OCI-LY7 (cell line): ENCODE measurements around the gene ZCCHC2. TPM values are rescaled to one million over a fixed set of nuclear protein-coding genes. Genes with fewer than 3 reads are reported as not detected.

Source experiments
- BruUV-seq: library from RNA; stranded (reverse); fragments of 400-500 nt; replicated peaks from 2 replicates; lab custom pipeline; 2021; lab: Mats Ljungman, UMichigan
- CTCF ChIA-PET: fragments of 300-600 bp; sonication (Branson Sonifier 250); formaldehyde crosslinking; loops from one replicate; lab custom pipeline; 2022; ENCODE audit warnings: antibody characterized with exemption; ENCODE audit not compliant: unreplicated experiment; lab: Charles Lee
- POLR2A ChIA-PET: fragments of 300-600 bp; sonication (Branson Sonifier 250); formaldehyde crosslinking; loops from one replicate; lab custom pipeline; 2022; ENCODE audit warnings: antibody characterized with exemption; lab: Charles Lee
- DNase-seq: peaks from one replicate; pipeline ENCODE4 v3.0.0-alpha.2; 2015; ENCODE audit warnings: low spot score
- H2AFZ ChIP-seq: fragments of 200-600 bp; sonication (generic), shearing (Covaris generic); 2 replicates; pipeline ENCODE4 v1.6.1; 2014; ENCODE audit warnings: mild to moderate bottlenecking, antibody characterized with exemption, low read length, moderate library complexity
- H3K27ac ChIP-seq: fragments of 200-600 bp; sonication (generic); 2 replicates; pipeline ENCODE4 v1.5.1; 2014; ENCODE audit warnings: mixed run types, low read depth, mild to moderate bottlenecking, moderate library complexity, low read length, inconsistent platforms; ENCODE audit not compliant: poor library complexity, severe bottlenecking
- H3K36me3 ChIP-seq: fragments of 200-600 bp; sonication (generic); 2 replicates; pipeline ENCODE4 v1.6.1; 2014; ENCODE audit warnings: mild to moderate bottlenecking, antibody characterized with exemption, low read length, moderate library complexity, mixed read lengths; ENCODE audit not compliant: insufficient read depth
- H3K4me1 ChIP-seq: fragments of 200-600 bp; sonication (generic); 2 replicates; pipeline ENCODE4 v1.5.1; 2014; ENCODE audit warnings: mild to moderate bottlenecking, low read length; ENCODE audit not compliant: insufficient read depth, poor library complexity, severe bottlenecking
- H3K4me2 ChIP-seq: fragments of 200-600 bp; sonication (generic); 2 replicates; pipeline ENCODE4 v1.6.1; 2014; ENCODE audit warnings: mild to moderate bottlenecking, low read length
- H3K4me3 ChIP-seq: fragments of 200-600 bp; sonication (generic); 2 replicates; pipeline ENCODE4 v1.5.1; 2014; ENCODE audit warnings: mild to moderate bottlenecking, low read depth, low read length; ENCODE audit not compliant: poor library complexity, severe bottlenecking
- H3K79me2 ChIP-seq: fragments of 200-600 bp; sonication (generic); 2 replicates; pipeline ENCODE4 v1.6.1; 2016; ENCODE audit warnings: low read depth, mild to moderate bottlenecking, low read length, moderate library complexity, mixed read lengths; ENCODE audit not compliant: insufficient read depth
- H3K9me2 ChIP-seq: fragments of 200-600 bp; sonication (generic); 2 replicates; pipeline ENCODE4 v1.6.1; 2016; ENCODE audit warnings: mild to moderate bottlenecking, low read length, mixed read lengths; ENCODE audit not compliant: insufficient read depth
- H3K9me3 ChIP-seq: fragments of 200-600 bp; sonication (generic); 2 replicates; pipeline ENCODE4 v1.6.1; 2014; ENCODE audit warnings: mild to moderate bottlenecking, mixed run types, low read length, mixed read lengths
- H4K20me1 ChIP-seq: fragments of 200-600 bp; sonication (generic); 2 replicates; pipeline ENCODE4 v1.6.1; 2014; ENCODE audit warnings: mild to moderate bottlenecking, antibody characterized with exemption, low read length, moderate library complexity, mixed read lengths; ENCODE audit not compliant: insufficient read depth
- CTCF ChIP-seq: fragments of 200-600 bp; sonication (generic); conservative IDR thresholded peaks from 2 replicates; pipeline ENCODE4 v1.5.1; 2014; ENCODE audit warnings: mild to moderate bottlenecking, antibody characterized with exemption, low read length, moderate library complexity, mixed read lengths
- EZH2phosphoT487 ChIP-seq: fragments of 200-600 bp; sonication (generic); IDR thresholded peaks from 2 replicates; pipeline ENCODE4 v1.6.1; 2018; ENCODE audit warnings: low read depth, borderline replicate concordance, mild to moderate bottlenecking, mixed run types, antibody characterized with exemption, low read length, moderate library complexity, mixed read lengths
- intact Hi-C: fragments of 100-400 bp; cut with micrococcal nuclease; formaldehyde crosslinking; loops from one replicate; pipeline ENCODE4 v1.10.0; 2022; ENCODE audit not compliant: unreplicated experiment
- total RNA-seq, 2 experiments: library from RNA; depleted of rRNA in 1 of 2; stranded (reverse); fragments of >200 nt in 1 of 2; shearing (Covaris generic) in 1 of 2; gene quantifications; 2 replicates each; pipeline ENCODE4 v1.2.3, GENCODE V29; 2014 to 2022

ZCCHC2 gene
- total RNA-seq, 2 experiments from 2014 or later, result 16.9 to 17.5 TPM

GRCh38 chr18:62583376-62583775 lies 60.6 kb downstream of the ZCCHC2 start:
- Histone ChIP-seq H3K9me2 (no peaks in the 10 kb centered on the region), H3K4me2 (no peak overlapping the region), H4K20me1 (no peaks in the 10 kb centered on the region), H3K4me3 (no peak overlapping the region), H3K36me3 (peaks cover 7% of the 10 kb centered on the region), H2AFZ (no peak overlapping the region), H3K4me1 (peaks cover 3% of the 10 kb centered on the region), H3K9me3 (no peaks in the 10 kb centered on the region), H3K79me2 (no peaks in the 10 kb centered on the region), H3K27ac (no peak overlapping the region)
- intact Hi-C loops, result loop anchor here (10.0 kb wide), 1 partner anchor 371 kb away; no protein-coding TSS in a partner anchor
- DNase-seq, result no peak
- TF ChIP-seq EZH2phosphoT487, result no peak
- ChIA-PET POLR2A (no interaction called here), CTCF (interaction anchor here (0.6 kb wide), 1 partner anchor 196 kb away, joined by 4 read pairs; no protein-coding TSS in a partner anchor)
- no TSS peak for BruUV-seq

GRCh38 chr18:62584241-62585120 lies 61.7 kb downstream of the ZCCHC2 start:
- Histone ChIP-seq H3K79me2 (no peaks in the 10 kb centered on the region), H3K4me3 (no peak overlapping the region), H3K27ac (no peak overlapping the region), H4K20me1 (no peaks in the 10 kb centered on the region), H3K36me3 (peaks cover 7% of the 10 kb centered on the region), H3K4me2 (peak overlapping the region; percentile 23; the same call in 1 of the 2 replicates), H2AFZ (no peak overlapping the region), H3K9me2 (no peaks in the 10 kb centered on the region), H3K9me3 (no peaks in the 10 kb centered on the region), H3K4me1 (peaks cover 3% of the 10 kb centered on the region)
- ChIA-PET POLR2A (interaction anchor here (0.6 to 0.7 kb wide), 2 partner anchors 127 to 309 kb away, joined by 3 to 4 read pairs; no protein-coding TSS in a partner anchor), CTCF (no interaction called here)
- no TSS peak for BruUV-seq
- TF ChIP-seq CTCF (peak; percentile 79), EZH2phosphoT487 (no peak)
- intact Hi-C loops, result loop anchor here (2.0 to 10.0 kb wide), 3 partner anchors 56 to 370 kb away; no protein-coding TSS in a partner anchor
- peak; percentile 58 for DNase-seq

- no TSS peak for BruUV-seq
Observed at GRCh38 chr18:62585274-62586150, 62.7 kb downstream of the ZCCHC2 start.

More at GRCh38 chr18:62585274-62586150, 62.7 kb downstream of the ZCCHC2 start:
- ChIA-PET CTCF (no interaction called here), POLR2A (interaction anchor here (0.6 to 0.9 kb wide), 2 partner anchors 8 to 12 kb away, joined by 3 to 4 read pairs; no protein-coding TSS in a partner anchor)
- DNase-seq, result no peak
- Histone ChIP-seq H3K36me3 (peaks cover 7% of the 10 kb centered on the region; the same call in 1 of the 2 replicates), H3K4me2 (no peak overlapping the region), H3K79me2 (no peaks in the 10 kb centered on the region), H3K9me3 (no peaks in the 10 kb centered on the region), H3K4me1 (peaks cover 3% of the 10 kb centered on the region), H4K20me1 (no peaks in the 10 kb centered on the region), H3K27ac (no peak overlapping the region), H3K9me2 (no peaks in the 10 kb centered on the region), H2AFZ (no peak overlapping the region), H3K4me3 (no peak overlapping the region)
- intact Hi-C loops, result loop anchor here (1.0 to 10.0 kb wide), 5 partner anchors 57 to 397 kb away; partner anchors contain the start of gene PHLPP1
- no peak for TF ChIP-seq EZH2phosphoT487
